ENCODE results near the gene RTKN. TPM values are rescaled to one million over a fixed set of nuclear protein-coding genes. Genes with fewer than 3 reads are reported as not detected.

RTKN gene
- total and polyA plus RNA-seq, 2 of the 13 experiments (the other 11 are each of a cell fraction or from before 2014, with no cell fraction given), result 159 to 166 TPM

DNA sequence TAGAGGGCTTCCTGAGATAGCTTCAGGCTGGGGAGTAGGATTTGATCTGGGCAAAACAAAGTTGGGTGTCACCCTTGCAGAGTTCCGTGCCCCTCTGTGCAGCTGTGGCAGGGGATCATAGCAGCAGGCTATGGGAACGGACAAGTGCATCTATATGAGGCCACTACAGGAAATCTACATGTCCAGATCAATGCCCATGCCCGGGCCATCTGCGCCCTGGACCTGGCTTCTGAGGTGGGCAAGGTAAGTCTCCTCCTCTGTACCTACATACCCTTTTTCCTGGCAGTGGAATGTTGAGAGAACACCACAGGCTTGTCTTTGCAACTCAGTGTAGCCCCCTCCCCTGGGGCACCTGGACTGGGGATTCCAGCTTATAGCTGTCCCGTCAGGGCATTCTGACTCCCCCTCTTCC is 16.7 kb downstream of the RTKN start (continued):
- no peak for TF ChIP-seq CBX2 (IDR thresholded peaks at IDR 0.05; ENCODE audit: low read depth, low read length)
- no peak for TF ChIP-seq CBX2 (CRISPR knock-in tag; IDR thresholded peaks at IDR 0.05; ENCODE audit: low read depth)
- TF ChIP-seq, protein P1, sequence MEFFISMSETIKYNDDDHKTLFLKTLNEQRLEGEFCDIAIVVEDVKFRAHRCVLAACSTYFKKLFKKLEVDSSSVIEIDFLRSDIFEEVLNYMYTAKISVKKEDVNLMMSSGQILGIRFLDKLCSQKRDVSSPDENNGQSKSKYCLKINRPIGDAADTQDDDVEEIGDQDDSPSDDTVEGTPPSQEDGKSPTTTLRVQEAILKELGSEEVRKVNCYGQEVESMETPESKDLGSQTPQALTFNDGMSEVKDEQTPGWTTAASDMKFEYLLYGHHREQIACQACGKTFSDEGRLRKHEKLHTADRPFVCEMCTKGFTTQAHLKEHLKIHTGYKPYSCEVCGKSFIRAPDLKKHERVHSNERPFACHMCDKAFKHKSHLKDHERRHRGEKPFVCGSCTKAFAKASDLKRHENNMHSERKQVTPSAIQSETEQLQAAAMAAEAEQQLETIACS (CRISPR knock-in tag; IDR thresholded peaks at IDR 0.05), result no peak
- TF ChIP-seq ISX (CRISPR knock-in tag; conservative IDR thresholded peaks at IDR 0.05), result no peak
- no peak for TF ChIP-seq ZNF430 (CRISPR knock-in tag; IDR thresholded peaks at IDR 0.05)
- 0 out of 2 replicates have a peak, but pooled peaks have one; percentile 20 for TF ChIP-seq ZBTB20 (CRISPR knock-in tag; IDR thresholded peaks at IDR 0.05; ENCODE audit: borderline replicate concordance, low read depth)
- TF ChIP-seq SOX13 (IDR thresholded peaks at IDR 0.05), result no peak
- no peak for TF ChIP-seq SOX13 (CRISPR knock-in tag; conservative IDR thresholded peaks at IDR 0.05 in 1 of 2, IDR thresholded peaks at IDR 0.05 in 1 of 2)
- TF ChIP-seq ZFP36 (IDR thresholded peaks at IDR 0.05; ENCODE audit: borderline replicate concordance, low read depth, low read length, partially characterized antibody), result no peak
- no peak for TF ChIP-seq TMF1 (CRISPR knock-in tag; IDR thresholded peaks at IDR 0.05; ENCODE audit: low read depth)
- no peak for TF ChIP-seq NFIB (CRISPR knock-in tag; IDR thresholded peaks at IDR 0.05; ENCODE audit: borderline replicate concordance)
- TF ChIP-seq ZNF510 (CRISPR knock-in tag; IDR thresholded peaks at IDR 0.05; ENCODE audit: low read depth), result no peak
- TF ChIP-seq THAP11 (CRISPR knock-in tag; IDR thresholded peaks at IDR 0.05), result no peak
- TF ChIP-seq SALL1 (CRISPR knock-in tag; IDR thresholded peaks at IDR 0.05), result no peak
- TF ChIP-seq, protein P2, sequence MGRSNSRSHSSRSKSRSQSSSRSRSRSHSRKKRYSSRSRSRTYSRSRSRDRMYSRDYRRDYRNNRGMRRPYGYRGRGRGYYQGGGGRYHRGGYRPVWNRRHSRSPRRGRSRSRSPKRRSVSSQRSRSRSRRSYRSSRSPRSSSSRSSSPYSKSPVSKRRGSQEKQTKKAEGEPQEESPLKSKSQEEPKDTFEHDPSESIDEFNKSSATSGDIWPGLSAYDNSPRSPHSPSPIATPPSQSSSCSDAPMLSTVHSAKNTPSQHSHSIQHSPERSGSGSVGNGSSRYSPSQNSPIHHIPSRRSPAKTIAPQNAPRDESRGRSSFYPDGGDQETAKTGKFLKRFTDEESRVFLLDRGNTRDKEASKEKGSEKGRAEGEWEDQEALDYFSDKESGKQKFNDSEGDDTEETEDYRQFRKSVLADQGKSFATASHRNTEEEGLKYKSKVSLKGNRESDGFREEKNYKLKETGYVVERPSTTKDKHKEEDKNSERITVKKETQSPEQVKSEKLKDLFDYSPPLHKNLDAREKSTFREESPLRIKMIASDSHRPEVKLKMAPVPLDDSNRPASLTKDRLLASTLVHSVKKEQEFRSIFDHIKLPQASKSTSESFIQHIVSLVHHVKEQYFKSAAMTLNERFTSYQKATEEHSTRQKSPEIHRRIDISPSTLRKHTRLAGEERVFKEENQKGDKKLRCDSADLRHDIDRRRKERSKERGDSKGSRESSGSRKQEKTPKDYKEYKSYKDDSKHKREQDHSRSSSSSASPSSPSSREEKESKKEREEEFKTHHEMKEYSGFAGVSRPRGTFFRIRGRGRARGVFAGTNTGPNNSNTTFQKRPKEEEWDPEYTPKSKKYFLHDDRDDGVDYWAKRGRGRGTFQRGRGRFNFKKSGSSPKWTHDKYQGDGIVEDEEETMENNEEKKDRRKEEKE (IDR thresholded peaks at IDR 0.05), result no peak
- TF ChIP-seq ELF3 (CRISPR knock-in tag; IDR thresholded peaks at IDR 0.05), result no peak
- no peak for TF ChIP-seq TCF7 (IDR thresholded peaks at IDR 0.05; ENCODE audit: low read depth)
- 0 out of 2 replicates have a peak, but pooled peaks have one; percentile 31 for TF ChIP-seq PRMT3 (CRISPR knock-in tag; IDR thresholded peaks at IDR 0.05; ENCODE audit: borderline replicate concordance, low read depth)
- no peak for TF ChIP-seq MTF2 (CRISPR knock-in tag; IDR thresholded peaks at IDR 0.05; ENCODE audit: borderline replicate concordance)
- TF ChIP-seq, protein P3, sequence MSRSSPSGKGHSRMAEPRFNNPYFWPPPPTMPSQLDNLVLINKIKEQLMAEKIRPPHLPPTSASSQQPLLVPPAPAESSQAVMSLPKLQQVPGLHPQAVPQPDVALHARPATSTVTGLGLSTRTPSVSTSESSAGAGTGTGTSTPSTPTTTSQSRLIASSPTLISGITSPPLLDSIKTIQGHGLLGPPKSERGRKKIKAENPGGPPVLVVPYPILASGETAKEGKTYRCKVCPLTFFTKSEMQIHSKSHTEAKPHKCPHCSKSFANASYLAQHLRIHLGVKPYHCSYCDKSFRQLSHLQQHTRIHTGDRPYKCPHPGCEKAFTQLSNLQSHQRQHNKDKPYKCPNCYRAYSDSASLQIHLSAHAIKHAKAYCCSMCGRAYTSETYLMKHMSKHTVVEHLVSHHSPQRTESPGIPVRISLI (CRISPR knock-in tag; IDR thresholded peaks at IDR 0.05; ENCODE audit: borderline replicate concordance), result no peak
- no peak for TF ChIP-seq ZNF350 (CRISPR knock-in tag; IDR thresholded peaks at IDR 0.05; ENCODE audit: borderline replicate concordance, low read depth)
- no peak for TF ChIP-seq ZNF20 (CRISPR knock-in tag; IDR thresholded peaks at IDR 0.05)
- TF ChIP-seq ZNF296 (CRISPR knock-in tag; conservative IDR thresholded peaks at IDR 0.05), result no peak
- 0 out of 2 replicates have a peak, but pooled peaks have one; percentile 53 for TF ChIP-seq ZFP90 (CRISPR knock-in tag; IDR thresholded peaks at IDR 0.05; ENCODE audit: borderline replicate concordance)
- peak; percentile 56; the same call in 1 of the 2 replicates for TF ChIP-seq MEF2D (CRISPR knock-in tag; IDR thresholded peaks at IDR 0.05)
- no peak for TF ChIP-seq ZNF30 (CRISPR knock-in tag; IDR thresholded peaks at IDR 0.05)
- TF ChIP-seq ZNF180 (CRISPR knock-in tag; IDR thresholded peaks at IDR 0.05; ENCODE audit: borderline replicate concordance, low read depth), result no peak
- TF ChIP-seq TOE1 (CRISPR knock-in tag; IDR thresholded peaks at IDR 0.05), result no peak
